GM19372 (cell line): ENCODE data around the gene AZU1.
"Not testable (repeated sequence)": the region's sequence is repeated elsewhere in the genome, so short reads cannot be mapped to it uniquely, and the experiment has no call there.

Experiments
- ATAC-seq: cut with Tn5 transposase; IDR thresholded peaks from one replicate; pipeline ENCODE4 v1.9.1; 2021; ENCODE audit warnings: mild to moderate bottlenecking, low read depth, moderate library complexity; ENCODE audit not compliant: unreplicated experiment

AZU1 gene

DNA sequence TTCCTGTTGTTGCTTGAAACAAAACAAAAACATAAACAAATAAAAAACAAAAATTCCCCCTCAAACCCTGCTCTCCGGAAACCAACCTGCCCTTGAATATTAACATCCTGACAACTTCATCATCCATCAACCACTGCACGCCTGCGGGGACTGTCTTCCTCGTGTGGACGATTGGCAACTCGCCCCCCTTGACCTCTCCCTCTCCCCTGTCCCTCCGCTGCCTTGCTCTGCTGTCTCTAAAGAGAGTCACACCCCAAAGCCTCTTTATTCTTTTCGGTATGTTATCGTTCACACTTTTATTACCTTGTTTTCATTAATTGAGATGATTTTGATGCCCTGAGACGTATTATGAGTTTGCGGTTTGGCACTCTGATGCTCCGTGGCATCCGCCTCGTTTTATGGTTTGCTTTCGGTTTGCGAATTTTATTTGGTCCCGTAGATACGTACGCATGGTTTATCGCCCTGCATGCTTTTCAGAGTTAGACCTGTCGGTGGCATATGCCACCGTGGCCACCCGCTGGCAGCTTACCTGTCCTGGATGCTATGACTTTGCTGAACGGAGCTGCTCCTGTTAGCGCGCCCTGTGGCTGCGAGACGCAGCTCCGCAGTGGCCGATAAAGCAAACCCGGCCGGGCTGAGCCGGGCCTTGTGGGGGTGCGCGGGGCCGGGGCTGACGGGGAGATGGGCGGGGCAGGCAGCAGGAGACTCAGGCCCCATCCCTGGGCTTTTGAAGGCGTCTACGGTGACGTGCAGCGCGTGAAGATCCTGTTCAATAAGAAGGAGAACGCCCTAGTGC, 19.8 kb upstream of the AZU1 start:
- no peak for ATAC-seq

DNA sequence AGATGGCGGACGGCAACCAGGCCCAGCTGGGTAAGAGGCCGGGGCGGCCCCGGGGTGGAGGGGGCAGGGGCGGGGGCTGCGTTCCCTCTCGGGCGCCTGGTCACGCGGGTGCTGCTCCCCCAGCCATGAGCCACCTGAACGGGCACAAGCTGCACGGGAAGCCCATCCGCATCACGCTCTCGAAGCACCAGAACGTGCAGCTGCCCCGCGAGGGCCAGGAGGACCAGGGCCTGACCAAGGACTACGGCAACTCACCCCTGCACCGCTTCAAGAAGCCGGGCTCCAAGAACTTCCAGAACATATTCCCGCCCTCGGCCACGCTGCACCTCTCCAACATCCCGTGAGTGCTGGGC, 19.2 kb upstream of the AZU1 start:
- ATAC-seq: no peak

DNA sequence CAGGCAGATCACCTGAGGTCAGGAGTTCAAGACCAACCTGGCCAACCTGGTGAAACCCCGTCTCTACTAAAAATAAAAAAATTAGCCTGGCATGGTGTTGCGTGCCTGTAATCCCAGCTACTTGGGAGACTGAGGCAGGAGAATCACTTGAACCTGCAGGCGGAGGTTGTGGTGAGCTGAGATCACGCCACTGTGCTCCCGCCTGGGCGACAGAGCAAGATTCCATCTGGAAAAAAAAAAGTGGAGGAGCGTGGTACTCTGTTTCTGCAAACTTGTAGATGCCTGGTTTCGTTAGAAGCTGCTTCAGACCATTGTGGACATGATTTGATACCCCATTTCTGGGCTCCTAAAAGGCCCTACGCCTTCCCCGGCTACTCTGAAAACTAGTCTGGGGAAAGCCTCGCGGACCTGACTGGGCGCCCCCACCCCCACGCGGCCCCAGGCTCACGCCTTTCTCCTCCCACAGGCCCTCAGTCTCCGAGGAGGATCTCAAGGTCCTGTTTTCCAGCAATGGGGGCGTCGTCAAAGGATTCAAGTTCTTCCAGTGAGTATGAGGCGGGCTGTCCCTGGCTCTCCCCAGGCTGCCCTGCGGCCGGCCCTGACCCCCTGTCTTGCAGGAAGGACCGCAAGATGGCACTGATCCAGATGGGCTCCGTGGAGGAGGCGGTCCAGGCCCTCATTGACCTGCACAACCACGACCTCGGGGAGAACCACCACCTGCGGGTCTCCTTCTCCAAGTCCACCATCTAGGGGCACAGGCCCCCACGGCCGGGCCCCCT, 17.4 kb upstream of the AZU1 start:
- ATAC-seq: no peak

DNA sequence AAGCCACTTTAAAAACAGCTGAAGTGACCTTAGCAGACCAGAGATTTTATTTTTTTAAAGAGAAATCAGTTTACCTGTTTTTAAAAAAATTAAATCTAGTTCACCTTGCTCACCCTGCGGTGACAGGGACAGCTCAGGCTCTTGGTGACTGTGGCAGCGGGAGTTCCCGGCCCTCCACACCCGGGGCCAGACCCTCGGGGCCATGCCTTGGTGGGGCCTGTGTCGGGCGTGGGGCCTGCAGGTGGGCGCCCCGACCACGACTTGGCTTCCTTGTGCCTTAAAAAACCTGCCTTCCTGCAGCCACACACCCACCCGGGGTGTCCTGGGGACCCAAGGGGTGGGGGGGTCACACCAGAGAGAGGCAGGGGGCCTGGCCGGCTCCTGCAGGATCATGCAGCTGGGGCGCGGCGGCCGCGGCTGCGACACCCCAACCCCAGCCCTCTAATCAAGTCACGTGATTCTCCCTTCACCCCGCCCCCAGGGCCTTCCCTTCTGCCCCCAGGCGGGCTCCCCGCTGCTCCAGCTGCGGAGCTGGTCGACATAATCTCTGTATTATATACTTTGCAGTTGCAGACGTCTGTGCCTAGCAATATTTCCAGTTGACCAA, 16.7 kb upstream of the AZU1 start:
- no peak for ATAC-seq

DNA sequence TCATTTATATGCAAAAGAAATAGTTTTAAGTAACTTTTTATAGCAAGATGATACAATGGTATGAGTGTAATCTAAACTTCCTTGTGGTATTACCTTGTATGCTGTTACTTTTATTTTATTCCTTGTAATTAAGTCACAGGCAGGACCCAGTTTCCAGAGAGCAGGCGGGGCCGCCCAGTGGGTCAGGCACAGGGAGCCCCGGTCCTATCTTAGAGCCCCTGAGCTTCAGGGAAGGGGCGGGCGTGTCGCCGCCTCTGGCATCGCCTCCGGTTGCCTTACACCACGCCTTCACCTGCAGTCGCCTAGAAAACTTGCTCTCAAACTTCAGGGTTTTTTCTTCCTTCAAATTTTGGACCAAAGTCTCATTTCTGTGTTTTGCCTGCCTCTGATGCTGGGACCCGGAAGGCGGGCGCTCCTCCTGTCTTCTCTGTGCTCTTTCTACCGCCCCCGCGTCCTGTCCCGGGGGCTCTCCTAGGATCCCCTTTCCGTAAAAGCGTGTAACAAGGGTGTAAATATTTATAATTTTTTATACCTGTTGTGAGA, 16.1 kb upstream of the AZU1 start:
- no peak for ATAC-seq

DNA sequence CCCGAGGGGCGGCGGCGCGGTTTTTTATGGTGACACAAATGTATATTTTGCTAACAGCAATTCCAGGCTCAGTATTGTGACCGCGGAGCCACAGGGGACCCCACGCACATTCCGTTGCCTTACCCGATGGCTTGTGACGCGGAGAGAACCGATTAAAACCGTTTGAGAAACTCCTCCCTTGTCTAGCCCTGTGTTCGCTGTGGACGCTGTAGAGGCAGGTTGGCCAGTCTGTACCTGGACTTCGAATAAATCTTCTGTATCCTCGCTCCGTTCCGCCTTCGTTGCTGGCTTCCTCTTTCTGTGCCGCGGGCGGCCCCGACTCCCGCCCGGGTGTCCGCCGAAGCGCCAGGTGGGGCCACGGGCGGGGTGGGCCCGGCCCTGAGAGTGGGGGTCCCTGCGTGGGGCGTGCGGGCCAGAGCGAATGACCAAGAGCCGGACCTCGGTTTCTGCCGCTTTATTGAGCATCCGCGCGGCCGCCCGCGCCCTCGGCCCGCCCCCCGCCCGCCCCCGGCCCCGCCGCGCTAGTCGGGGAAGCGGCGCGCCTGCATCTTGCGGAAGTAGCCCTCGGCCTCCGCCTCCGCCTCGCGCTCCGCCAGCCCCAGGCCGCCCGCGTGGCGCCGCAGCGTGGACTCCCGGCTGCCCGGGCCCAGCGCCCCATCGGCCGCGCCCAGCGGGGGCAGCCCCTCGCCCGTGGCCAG, 15.4 kb upstream of the AZU1 start:
- no peak for ATAC-seq

DNA sequence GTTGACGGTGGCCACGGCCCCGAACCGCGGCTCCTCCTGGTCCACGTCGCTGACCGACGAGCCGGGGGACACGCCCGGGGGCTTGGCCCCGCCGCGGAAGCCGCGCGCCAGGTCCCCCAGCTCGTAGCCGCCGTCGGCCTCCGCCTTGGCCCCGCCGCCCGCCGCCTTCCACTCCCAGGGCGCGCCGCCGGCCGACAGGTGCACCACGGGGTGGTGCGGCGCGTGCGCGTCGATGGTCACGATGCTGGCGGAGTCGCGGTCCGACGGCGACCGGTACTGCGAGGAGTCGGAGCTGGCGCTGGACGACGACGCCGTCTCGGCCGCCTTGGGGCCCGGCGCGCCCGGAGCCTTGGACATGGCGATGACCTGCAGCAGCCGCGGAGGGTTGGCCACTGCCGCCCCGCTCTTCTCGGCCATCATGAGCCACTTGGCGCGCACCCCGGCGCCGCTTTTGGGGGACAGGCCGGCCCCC, 14.9 kb upstream of the AZU1 start:
- no peak for ATAC-seq

DNA sequence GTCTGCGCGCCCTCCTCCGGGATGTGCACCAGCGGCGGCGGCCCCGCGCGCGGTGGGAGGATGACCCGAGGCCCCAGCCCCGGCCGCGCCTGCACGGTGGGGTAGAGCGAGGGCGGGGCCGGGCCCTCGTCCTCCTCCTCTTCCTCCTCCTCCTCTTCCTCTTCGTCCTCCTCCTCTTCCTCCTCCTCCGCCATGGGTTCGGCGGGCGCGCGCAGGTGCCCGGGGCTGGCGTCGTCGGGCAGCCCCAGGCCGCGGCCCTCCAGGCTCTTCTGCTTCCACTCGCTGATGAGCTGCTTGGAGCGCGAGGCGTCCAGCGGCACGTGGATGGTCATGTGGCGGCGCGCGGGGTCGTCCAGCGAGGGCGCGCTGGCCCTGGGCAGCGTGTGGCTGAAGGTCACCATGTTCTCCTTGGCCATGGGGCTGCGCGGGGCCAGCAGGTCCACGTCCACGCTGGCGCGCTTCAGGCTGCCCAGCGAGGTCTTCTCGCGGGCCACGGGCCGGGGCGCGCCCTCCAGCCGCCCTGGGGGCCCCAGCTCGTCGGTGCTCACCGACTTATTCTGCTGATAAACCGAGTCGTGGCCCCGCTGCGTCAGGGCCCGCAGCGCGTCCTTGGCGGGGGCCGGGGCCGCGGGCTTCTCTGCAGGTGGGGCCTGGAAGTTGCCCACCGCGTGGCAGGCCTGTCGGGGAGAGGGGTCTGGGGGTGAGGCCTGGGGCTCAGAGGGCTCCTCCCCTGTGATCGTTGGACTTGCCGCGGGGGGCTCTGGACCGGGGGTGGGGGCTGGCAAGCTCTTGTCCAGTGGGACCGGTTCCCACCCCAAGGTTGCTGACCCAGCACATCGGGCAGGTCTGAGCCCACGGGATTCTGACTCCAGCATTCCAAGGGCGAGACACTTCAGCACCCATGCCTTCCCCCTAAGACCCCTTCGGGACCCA, 14.2 kb upstream of the AZU1 start:
- ATAC-seq: no peak

DNA sequence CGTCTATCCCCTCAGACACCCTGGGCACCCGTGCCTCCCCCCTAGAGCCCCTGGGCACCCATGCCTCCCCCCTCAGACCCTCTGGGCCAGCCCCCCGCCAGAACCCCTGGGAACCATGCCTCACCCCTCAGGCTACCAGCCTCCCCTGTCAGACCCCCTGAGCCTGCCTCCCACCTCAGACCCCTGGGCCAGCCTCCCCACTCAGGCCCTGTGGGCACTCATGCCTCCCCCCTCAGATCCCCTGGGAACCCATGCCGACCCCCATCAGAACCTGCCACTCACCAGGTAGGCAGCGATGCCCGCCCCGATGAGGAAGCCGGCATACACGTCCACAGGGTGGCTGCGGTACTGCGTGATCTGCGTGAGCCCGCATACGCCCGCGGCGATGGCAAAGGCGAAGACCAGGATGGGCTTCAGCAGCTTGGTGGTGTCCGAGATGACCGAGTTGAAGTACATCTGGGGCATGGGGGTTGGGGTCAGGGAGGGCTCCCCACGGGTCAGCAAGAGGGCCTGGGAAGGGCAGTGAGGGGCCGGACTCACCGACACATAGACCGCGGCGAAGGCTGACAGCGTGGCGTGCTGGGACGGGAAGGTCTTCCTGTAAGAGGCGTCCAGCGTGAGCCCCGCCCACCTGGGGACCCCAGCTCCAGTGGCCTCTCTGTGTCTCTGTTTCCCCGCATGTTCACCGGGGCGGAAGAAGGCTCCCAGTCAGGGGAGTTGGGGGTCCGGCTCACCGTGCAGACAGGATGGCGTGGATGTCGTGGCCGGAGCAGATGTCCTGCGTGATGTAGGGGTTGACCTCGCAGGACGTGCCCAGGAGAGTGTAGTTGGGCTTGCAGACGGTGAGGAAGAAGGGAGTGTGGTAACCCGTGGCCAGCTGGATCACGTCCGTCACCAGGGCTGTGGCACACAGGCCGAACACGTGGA, 13.2 kb upstream of the AZU1 start:
- no peak for ATAC-seq

DNA sequence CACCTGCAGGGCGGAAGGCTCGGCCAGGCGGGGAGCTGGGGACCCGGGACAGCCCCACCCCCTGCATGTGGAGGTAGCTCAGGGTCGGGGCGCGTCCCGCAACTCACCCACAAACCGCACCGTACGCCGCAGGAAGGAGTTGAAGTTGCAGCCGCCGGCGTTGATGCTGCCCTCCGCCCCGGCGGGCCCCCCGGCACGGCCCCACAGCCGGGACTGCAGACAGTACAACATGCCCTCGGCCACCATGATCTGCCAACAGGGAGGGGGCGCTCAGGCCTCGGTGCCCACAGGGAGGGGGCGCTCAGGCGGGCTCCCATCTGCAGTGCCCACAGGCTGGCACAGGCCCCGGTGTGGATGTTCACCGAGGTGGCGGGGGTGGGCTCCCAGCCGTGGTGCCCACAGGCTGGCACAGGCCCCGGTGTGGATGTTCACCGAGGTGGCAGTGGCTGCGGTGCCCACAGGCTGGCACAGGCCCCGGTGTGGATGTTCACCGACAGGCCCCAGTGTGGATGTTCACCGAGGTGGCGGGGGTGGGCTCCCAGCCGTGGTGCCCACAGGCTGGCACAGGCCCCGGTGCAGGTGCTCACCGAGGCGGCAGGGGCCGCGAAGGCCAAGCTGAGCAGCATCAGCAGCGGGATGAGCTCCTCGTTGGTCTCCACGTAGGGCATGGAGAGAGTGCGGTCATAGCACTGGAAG, 12.4 kb upstream of the AZU1 start:
- ATAC-seq: no peak

DNA sequence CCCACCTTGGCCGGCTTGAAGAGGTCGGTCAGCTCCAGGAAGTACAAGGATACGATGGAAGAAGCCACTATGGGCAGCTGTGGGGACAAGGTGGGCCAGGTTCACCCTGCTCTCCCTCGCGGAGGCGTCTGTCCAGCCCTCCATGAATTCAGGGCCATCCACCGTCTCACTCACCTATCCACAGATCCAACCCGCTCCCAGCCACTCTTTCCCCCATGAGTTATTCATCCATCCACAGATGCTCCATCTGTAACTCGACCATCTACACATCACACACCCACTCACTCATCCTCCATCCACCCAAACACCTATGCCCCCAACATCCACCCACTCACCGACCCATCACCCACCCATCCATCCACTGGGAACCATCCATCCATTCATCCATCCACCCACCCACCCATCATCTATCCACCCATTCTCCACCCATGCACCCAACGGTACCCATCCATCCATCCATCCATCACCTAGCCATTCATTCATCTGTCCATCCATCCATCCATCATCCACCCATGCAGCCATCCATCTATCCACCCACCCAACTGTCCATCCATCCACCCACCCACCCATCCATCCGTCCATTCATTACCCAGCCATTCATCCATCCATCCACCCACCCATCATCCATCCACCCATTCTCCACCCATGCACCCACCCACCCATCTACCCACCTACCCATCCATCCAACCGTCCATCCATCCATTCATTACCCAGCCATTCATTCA, 11.7 kb upstream of the AZU1 start:
- ATAC-seq: no peak

DNA sequence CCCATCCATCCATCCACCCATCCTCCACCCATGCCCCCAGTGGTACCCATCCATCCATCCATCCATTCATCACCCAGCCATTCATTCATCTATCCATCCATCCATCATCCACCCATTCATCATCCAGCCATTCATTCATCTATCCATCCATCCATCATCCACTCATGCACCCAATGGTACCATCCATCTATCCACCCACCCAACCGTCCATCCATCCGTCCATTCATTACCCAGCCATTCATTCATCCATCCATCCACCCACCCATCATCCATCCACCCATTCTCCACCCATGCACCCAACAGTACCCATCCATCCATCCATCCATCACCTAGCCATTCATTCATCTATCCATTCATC, 11.2 kb upstream of the AZU1 start:
- no peak for ATAC-seq

DNA sequence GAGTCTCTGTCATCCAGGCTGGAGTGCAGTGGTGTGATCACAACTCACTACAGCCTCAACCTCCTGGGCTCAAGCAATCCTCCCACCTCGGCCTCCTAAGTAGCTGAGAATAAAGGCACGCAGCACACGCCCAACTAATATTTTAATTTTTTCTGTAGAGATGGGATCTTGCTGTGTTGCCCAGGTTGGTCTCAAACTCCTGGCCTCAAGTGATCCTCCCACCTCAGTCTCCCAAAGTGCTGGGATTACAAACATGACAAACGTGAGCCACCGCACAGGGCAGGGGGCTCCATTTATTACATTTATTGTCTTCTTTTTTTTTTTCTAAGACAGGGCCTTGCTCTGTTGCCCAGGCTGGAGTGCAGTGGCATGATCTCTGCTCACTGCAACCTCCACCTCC, 7.4 kb upstream of the AZU1 start:
- not testable (repeated sequence) for ATAC-seq

DNA sequence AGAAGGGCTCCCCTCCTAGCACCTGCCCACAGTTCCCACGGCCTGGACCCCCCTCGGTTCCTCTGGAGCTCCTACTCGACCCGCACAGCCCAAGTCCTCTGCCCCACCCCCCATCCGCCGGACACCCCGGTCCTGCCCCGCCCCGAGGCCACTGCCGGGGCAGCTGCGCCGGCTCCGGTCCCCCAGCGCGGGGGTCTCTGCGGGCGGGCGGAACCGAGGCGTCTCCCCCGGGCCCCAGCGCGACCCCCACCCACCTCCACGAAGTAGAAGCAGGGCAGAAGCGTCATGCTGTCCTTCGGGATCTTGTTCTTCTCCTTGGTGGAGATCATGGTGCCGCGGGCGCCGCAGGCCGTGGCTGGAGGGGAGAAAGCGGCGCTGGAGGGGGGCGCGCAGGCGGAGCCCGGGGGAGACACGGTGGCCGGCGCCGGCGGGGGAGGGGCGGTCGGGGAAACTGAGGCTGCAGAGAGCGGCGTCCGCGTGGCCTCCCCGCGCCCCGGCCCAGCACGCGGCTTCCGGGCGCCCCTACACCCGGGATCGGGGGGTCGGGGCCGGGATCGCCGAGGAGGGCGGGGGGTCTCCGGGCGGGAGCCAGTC, 6.3 kb upstream of the AZU1 start:
- no peak for ATAC-seq

DNA sequence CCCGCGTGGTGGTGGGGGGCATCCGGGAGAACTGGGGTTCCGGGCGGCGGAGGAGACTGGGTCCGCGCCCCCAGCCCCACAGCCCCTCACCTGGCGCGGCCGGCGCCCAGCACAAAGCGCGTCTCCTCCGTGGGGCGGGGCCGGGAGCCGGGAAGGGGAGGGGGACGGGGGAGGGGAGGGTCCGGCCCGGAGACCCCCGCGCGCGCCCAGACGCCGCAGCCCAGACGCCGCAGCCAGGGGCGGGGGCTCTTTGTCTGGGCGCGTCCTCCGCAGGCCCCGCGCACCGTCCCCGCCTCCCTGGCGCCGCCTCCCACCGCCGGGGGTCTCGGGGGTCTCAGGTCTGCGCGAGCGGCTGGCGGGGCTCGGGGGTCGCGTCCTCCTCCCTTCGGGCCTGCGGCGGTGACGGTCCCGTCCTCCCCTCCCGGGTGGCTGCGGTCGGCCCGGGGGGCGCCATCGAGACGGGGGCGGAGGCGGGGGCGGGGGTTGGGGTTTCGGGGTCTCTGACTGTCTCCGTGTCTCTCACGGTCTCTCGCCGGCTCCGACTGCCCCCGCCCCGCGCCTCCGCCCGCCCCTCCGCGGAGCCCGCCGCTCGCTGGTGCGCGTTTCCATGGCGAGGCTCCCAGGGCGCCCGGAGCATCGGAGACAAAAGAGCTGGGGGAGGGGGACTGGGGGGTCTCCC, 5.7 kb upstream of the AZU1 start, which contains the start of gene PLPPR3:
Gene PLPPR3, minus strand, starts transcription at position 131 of the 679 bp plus-strand sequence. CDS start 396 bp downstream, outside the sequence.
- ATAC-seq: no peak

DNA sequence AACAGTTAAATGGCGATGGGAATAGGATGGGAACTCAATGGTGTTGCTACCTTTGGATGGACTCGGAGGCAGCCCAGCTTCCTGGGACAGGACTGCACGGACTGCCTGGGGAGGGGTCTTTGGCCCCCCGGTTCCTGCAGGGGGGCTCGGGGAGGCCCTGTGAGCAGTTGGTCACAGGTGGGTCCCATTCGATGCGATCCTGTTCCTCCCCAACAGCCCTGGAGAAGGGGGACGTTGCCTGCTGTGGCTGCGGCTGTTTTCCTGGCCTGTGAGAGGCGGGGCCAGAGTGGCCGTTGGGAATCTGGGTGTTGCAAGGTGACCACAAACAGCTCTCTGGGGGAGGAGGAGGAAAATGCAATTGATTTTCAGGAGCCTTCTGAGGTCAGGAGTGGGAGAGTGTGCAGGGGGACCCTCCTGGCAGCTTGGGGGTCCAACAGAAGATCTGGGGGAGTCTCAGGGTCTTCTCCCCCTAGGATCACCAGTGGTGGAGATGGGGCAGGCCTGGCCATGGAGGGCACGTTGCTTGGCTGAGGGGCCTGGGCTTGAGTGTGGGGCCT, 4.0 kb upstream of the AZU1 start:
- no peak for ATAC-seq
